Eye (tissue), 1 donor: Measurements from ENCODE around the gene ARHGAP10.
"Not testable (repeated sequence)": the region's sequence is repeated elsewhere in the genome, so short reads cannot be mapped to it uniquely, and the experiment has no call there.

Source experiments
- DNase-seq: peaks from one replicate; pipeline ENCODE4 v3.0.0-alpha.2; 2015

Gene ARHGAP10

DNA sequence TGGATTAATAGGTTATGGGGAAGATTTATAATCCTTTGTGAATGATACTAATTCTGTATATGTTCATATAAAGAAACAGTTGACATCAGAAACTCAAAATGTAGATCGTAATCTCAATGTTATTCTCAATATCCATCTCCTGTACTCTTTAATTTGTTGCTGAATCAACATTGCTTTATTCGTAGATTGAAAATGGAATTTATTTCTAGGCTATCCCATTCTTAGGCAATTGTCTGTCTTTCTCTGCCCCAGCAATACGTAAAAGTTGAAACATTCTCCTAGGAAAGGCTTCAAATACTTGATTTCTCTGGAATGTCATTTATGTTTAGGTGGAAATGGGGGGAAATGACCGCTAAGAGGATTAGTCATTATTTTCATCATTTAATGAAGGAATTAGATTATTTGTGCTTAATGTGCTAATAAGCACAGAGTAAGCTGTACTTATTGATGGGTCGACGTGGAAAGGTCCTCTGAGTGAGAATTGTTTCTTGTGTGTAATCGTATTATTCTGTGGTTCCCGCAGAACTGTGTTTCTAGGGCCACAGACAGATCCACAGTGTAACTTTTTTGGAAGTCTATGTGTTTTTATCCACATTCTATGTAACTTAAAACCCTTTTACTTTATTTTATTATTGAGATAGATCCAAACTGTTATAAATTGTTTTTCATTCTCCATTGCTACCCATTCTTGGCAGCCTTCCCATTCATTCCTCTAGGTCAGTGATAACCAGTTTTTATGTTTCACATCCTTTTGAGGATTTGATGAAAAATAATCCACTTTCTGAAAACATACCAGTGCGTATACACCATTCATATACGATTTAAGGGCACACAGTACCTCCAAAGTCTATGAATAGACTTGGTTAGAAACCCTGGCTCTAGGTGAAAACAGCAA, 262.9 kb downstream of the ARHGAP10 start:
- peak; percentile 57 for DNase-seq

DNA sequence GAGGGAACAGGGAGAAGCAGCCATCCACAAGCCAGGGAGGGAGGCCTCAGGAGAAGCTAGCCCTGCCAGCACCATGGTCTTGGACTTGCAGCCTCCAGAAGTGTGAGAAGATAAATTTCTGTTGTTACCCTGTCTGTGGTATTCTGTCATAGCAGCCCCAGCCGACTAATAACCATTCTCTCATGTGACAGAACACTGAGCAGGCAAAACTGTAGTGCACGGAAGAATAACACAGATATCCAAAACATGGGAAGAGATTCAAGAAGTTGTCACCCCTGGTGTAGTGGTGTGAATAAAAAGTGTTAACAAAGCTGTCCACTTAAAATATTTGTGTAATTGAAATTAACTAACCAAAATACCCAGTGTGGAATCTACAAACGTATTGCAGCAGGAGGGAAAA, 265.0 kb downstream of the ARHGAP10 start:
- DNase-seq, result no peak

DNA sequence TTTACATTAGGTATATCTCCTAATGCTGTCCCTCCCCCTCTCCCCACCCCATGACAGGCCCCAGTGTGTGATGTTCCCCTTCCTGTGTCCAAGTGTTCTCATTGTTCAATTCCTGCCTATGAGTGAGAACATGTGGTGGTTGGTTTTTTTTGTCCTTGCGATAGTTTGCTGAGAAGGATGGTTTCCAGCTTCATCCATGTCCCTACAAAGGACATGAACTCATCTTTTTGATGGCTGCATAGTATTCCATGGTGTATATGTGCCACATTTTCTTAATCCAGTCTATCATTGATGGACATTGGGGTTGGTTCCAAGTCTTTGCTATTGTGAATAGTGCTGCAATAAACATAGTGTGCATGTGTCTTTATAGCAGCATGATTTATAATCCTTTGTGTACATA, 268.1 kb downstream of the ARHGAP10 start:
- not testable (repeated sequence) for DNase-seq

DNA sequence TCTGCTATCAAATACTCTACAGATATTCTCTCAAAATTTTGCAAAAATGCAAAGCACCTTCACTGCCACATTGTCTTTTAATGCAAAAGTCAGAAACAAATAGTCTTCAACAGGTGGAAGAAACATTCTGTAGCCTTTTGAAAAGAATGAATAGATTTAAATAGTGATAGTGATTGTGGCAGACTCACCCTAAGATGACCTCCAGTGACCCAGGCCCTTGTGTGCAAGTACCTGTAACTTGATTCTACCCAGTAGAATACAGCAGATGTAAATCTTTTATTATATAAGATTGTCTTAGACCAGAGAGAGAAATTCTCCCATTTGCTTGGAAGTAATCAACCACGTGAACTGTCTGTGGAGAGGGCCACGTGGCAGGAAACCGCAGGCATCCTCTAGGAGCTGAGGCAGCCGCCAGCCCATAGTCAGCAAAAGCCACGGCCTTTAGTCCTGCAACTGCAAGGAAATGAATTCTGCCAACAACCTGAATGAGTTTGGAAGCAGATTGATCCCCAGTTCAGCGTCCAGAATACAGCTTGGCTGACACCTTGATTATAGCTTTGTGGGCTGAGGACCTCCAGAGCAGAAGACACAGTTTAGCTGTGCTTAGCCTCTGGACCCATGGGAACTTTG, 272.5 kb downstream of the ARHGAP10 start:
- no peak for DNase-seq

DNA sequence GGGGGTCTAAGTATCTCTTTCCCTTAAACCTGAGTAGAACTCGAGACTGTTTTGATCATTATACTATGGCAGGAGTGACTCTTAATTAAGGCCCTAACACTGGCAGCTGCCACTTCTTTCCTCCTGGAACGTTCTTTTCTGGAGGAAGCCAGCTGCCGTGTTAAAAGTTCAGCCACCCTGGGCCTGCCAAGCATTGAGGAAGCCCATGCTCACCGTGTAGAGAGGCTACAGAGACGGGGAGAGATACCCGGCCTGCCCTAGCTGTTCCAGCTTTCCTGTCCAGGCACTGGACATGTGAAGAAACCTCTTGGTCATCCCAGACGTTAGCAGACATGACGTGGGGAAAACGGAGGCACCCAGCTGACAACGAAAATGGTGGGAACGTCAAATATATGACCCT, 274.1 kb downstream of the ARHGAP10 start:
- no peak for DNase-seq

DNA sequence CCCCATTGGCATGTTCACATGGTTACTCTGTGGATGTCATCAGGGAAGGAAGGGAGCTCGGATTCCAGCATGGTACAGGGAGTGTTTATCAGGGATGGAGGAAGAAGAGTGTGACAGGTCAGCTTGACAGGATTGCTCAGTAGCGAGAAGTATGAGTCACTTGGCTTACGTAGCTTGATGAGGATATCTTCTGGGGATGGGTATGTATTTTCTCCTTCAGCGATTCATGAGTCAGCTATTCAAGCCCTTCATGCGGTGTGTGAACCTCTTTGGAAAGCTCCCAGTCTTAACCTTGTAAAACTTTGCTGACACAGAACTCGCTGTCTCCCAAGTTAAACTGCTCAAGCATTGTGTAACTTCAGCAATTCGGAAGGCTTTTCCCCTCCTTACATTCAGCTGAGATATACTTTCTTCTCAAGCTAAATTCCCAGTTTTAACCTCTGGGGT, 275.4 kb downstream of the ARHGAP10 start:
- no peak for DNase-seq

DNA sequence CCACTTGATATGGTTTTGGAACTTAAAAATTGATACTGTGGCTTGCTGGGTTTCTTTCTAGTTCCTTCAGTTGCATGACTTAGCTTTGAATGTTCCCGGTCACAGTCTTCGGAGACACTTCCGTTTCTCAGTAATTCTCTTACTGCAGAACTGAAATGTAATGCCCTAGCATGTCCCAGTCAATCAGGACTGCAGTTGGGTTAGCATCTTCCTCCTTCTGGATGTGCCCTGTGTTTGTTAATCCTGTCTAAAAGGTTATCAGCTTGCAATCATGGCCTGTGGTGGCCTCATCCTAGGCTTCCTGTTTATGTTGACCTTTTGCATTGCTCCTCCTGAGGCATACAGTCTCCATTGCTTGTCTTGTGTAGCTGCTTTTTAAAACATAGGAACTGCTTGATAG, 275.9 kb downstream of the ARHGAP10 start:
- DNase-seq, result no peak

DNA sequence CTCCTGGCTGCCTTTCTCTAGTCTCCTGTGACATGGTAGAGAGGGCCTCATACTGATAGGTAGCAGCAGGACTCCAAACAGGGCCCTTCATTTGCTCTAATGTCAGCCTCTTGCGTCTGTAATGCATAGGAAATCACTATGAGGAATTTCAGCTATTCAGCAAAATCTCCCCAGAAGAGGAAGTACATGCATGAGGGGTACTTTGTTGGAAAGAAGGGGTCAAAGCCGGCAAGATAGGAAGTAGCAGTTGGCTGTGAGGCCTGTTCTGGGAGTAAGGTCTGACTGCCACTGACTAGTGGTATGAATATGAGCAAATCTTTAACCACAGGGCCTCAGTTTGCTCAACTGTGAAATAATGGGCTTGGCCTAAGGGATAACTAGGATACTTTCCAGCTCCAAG, 283.2 kb downstream of the ARHGAP10 start:
- DNase-seq, result no peak

DNA sequence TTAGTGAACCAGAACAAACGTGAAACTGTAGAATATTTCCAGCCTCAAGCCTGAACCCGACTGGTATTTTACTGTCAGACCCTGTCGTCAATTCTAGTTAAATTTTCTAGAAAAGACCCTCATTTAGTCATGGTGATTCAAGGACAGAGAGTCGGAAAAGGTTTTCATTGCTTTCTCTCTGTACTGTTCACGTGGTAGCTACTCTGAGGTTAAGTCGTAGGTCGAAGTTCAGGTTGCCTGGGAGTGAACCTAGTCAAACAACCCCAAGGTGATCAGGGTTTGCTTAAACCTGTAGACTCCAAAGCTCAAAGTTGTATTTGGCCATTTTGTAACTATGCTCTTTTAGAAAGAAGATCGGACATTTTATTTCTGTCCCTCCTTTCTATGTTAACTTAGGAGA, 283.6 kb downstream of the ARHGAP10 start:
- DNase-seq, result no peak

DNA sequence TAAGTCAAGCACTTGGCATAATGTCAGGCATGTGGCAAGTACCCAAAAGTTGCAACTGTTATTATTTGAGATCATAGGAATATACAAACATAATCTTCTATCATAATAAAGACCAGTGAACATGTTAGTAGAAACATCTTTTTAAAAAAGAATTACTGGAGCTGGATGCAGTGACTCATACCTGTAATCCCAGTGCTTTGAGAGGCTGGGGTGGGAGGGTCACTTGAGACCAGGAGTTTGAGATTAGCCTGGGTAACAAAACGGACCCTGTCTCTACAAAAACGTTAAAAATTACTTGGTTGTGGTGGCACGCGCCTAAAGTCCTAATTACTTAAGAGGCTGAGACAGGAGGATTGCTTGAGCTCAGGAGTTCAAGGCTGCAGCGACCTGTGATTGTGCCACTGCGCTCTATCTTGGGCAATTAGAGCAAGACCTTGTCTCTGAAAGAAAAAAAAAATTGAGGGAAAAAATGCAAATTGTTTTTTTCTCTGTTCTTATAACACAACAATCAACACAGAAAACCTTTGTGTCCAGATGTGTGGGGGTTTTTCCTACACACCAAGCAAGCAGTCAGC, 284.3 kb downstream of the ARHGAP10 start:
- no peak for DNase-seq

DNA sequence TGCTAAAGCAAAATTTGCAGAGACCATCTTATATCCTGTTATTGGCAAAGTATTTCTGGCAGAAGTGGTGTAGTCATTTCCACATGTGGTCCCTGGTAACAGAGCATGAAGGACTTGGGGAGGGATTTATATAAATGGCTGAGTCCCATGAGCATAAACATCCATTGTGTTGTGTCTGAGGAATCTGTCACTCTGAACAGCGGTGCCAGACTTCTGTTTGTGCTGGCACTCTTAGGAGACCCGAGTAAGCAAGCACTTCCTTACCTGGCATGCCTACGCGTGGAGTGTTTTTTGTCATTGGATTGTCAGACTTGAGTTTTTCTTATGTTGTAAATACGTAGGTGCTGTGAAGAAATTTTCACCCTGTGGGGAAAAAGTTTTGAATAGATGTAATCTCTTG, 285.9 kb downstream of the ARHGAP10 start:
- DNase-seq, result no peak

DNA sequence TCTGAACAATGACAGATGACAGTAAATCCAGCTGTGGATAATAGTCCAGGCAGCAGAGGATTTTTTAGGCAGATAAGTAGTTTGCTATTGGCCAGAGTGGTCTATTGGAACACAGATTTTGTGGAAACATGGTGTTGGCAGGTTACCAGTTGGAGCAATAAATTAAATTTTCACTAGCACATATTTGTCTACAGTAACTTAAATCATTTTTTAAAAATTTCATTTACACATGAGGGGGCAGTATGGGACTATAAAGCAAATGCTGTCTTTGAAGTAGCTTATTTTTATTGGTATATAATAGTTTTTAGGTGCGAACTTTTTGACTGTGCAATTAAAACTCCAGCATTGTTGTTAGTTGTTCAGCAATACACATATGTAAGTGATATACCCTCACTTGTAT, 289.8 kb downstream of the ARHGAP10 start:
- no peak for DNase-seq

DNA sequence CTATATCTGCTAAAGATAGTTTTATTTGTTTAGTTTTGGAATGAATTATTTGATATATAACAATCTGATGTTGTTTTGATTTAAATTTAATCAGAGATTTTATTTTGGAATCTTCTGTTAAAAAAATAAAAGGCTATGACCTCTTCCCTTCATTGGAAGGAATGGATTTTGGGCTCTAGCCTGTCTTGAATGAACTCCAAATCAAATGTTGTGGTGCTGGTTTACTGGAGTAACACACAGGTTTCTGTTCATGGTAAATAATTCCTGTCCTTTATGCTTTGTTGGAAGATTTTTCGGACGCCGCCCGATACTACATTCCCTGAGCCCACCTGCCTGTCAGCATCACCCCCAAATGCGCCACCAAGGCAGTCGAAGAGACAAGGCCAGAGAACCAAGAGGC, 291.1 kb downstream of the ARHGAP10 start:
- DNase-seq, result no peak

DNA sequence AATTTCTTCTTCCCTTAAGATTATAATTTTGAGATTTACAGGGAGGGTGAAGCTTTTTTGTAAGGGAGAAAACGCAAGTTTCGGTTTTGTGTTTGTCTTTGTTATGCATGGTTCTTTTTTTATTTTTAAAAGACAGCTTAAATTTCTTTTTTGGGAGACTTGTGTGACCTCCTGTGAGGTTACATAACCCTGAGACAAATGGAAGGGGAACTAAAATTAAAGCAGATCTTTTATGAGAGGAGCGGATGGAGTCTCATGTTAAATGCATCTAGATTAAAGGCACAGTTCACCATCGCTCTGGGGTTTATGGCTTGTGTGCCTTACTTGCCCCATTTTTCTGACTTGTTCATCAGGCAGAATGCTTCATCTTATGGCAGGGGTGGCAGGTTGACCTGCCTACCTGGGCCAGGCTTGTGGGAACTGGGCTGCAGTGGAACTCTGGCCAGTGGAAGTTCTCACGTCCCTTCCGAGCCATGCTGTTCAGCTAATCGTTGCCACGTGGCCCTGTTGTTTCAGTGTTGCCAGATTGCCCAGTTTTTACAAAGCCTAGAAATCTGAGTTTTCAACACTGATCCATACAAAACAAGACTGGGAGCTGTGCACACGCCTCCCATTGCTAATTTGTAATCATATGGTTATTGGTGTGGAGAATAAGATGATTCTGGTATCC, 291.8 kb downstream of the ARHGAP10 start:
- no peak for DNase-seq

DNA sequence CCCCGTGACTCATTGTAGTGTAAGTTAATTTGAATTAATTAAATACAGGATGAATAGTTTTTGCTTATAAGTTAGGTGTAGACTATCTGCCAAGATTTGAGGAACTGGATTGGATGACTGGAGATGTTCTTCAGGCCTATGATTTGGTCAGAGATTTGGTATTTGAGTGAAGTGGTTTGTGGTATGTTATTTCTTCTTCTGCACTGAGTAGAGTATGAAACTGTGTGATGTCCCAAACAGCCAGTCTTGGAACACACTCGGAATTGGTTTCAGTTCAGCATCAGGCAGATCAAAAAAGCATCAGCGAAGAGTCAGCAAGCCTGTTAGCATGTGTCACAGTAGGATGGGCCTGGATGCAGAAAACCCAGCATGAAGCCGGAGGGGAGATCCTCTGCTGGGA, 294.1 kb downstream of the ARHGAP10 start:
- no peak for DNase-seq

DNA sequence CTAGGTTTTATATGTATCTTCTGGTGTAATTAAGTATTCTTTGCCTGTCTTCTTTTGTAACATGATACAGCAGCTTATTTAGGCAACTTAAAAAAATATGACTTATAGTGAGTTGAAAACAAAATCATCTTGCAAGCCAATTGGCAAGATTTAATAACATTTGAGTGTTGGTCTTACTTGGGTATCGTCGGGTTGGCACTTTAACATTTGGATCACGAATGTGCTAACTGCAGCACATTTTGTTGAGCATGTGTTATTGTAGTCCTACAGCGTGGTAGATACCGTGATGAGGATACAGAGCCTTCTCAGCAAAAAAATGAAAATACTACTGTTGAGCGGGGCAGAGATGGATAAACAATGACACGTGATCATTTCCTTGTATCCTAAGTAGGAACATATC, 295.3 kb downstream of the ARHGAP10 start:
- no peak for DNase-seq

DNA sequence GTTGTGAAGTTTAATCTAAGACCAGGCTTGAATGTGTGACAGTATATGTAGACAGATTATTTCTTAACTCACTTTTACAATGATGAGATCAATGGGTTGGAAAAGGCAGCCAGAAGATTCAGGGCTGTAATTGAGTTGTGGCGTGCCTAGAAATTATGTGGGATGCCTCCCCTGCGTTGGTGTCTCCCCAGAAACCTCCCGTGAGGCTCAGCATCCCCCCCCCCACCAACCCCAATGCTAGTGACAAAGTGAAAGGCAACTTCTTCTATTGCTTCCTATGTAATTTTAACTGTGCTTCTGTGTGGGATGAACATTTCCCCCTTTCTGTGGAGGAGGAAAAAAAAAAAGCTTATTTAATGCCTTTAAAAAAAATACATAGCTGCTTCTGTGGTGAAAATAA, 297.9 kb downstream of the ARHGAP10 start:
- DNase-seq, result no peak

DNA sequence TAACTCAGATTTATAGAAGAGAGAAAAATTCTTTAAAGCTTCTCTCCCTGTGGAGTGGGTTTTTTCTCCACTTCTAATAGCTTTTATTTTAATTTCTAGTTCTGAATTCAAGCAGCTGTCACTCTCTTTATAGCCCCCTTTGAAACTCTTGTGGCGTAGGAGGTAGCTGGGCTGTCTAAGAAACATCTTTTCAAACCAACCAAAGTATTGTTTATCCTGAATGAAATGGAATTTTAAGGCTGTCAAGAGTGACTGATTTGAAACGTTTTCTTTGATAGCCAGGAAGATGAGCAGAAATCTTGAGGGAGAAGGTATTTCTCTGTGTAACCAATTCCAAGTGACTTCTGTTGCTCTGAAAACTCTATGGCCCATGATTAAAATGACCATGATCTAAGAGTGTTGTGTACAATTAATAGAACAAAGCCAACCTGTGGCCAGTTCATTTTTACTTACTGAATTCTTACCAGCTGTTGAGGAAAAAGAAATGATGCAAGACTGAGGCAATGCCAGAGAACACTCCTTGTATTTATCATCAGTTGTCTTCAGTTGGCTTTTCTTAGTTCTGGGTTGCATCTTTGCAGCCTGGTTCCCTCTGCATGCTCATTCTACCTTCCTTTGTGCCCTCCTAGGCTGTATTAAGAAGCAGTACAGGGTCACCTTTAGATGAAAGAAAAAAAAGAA, 298.4 kb downstream of the ARHGAP10 start:
- no peak for DNase-seq

DNA sequence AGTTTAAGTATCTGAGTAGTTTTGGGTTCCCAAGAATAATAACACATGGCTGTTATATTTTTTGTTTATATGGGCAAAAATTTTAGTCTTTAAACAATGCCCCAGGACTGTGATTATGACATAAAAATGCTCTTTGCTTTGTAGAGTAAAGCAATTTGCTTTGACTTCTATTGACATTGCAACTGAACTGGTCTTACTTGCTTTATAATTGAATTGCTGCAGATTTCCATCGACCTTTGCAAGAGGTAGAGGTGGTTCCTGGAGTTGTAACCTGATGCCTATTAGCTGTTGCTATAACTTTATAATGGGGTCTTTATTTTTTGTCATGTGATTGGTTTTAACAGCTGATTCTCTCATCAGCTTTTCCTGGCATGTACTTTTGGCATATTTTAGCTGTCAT, 302.9 kb downstream of the ARHGAP10 start:
- no peak for DNase-seq

DNA sequence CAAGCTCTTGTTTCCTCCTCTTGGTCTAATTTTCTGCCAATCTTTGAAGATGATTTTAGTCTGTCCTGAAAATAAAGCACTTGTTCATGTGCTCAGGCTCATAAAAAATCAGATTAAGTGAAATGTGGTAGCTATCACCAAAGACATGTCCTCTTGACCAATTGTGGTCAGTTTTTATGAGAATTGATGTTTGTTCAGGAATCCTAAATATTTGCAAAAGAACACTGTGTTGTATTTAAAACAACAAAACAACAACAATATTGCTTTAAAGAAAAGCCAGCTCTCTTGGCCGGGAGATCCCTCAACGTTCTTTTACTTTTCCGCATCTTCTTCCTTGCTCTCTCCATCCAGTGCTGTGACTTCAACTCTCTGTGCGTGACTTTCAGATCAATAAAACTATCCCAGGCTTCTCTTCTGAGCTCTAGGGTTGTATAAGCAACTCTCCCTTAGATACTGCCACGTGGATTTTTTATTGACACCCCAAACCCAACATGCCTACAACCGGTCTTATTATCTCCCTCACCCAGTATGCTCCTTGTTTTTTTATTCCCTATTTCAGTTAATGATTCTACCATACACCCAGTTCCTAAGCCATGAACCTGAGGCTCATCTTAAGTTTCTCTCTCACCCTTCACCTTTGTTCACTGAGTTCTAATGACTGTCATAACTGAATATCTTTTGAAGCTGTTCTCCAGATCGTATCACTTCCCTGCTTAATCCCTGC, 309.9 kb downstream of the ARHGAP10 start:
- no peak for DNase-seq

DNA sequence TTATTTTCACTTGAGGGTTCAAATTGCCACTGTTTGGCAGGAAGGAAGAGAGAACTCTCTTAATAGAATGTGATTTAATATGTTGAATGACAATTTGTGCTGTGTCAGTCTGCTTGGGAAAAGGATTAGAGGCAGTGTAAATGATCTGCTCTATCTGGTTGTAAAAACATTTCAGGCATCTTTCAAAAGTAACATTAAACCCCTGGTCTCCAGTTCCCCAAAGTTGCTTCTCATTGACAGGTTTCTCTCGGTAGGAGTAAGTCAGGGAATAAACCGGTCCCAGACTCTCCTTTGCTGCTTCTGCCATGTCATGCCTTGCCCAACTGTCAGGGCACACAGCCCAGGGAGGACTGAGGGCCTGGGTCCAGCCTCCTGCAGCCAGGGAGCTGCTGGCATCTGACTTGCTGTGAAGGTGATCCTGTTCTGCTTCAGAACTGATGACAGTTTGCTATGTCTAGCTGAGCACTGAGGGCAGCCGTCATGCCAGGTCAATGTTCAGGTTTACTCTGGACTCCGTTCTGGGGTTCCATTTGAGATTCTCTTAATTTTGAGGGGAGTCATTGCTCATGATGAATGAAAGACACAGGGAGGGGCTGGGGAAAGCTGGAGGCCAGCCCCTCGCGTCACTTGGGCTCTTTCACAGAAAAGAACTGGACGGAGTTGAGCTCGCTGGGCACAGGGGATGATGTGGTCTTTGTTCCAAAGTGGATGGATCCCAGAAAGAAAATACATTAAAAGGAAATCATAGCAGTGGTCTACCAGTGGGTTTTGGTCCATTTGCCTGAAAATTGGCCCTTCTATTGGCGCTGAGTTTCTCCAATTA, 312.4 kb downstream of the ARHGAP10 start:
- no peak for DNase-seq
